H1 (cell line): Measurements from ENCODE around the gene BTRC. TPM values are rescaled to one million over a fixed set of nuclear protein-coding genes. Genes with fewer than 3 reads are reported as not detected.

Experiments used
- CTCF ChIA-PET: fragments of 300-600 bp; sonication (Branson Sonifier 250); formaldehyde crosslinking; loops from one replicate; lab custom pipeline; 2021; ENCODE audit not compliant: partially characterized antibody; lab: Charles Lee
- POLR2A ChIA-PET: fragments of 300-600 bp; sonication (Branson Sonifier 250); formaldehyde crosslinking; loops from one replicate; lab custom pipeline; 2021; ENCODE audit warnings: inconsistent platforms; ENCODE audit not compliant: partially characterized antibody; lab: Charles Lee
- DNase-seq, 2 experiments: peaks; one replicate each; pipeline versions ENCODE4 v3.0.0 to v3.0.0-alpha.2; 2010 to 2022; ENCODE audit warnings: low spot score in 2 of 2, low read depth in 1 of 2, mixed read lengths in 1 of 2
- FAIRE-seq: peaks from 2 replicates; lab custom pipeline; 2011; peaks lifted over from hg19 to GRCh38; lab: Jason Lieb, UNC
- H2AFZ ChIP-seq: 2 replicates; pipeline ENCODE4 v1.8.1; 2012; ENCODE audit warnings: low read length, inconsistent platforms
- H2AK5ac ChIP-seq: 2 replicates; pipeline ENCODE4 v1.6.1; 2013; ENCODE audit warnings: low read depth, low read length
- H2BK120ac ChIP-seq: replicated peaks from 2 replicates; pipeline ENCODE3; 2013; ENCODE audit warnings: low read depth, low read length, inconsistent platforms
- H2BK12ac ChIP-seq: 2 replicates; pipeline ENCODE4 v1.6.1; 2013; ENCODE audit warnings: low read depth, low read length
- H2BK15ac ChIP-seq: 2 replicates; pipeline ENCODE4 v1.6.1; 2013; ENCODE audit warnings: low read length
- H2BK20ac ChIP-seq: 2 replicates; pipeline ENCODE4 v1.6.1; 2013; ENCODE audit warnings: low read length
- H2BK5ac ChIP-seq: 2 replicates; pipeline ENCODE4 v1.6.1; 2013; ENCODE audit warnings: low read depth, low read length
- H3K14ac ChIP-seq: 2 replicates; pipeline ENCODE4 v1.6.1; 2013; ENCODE audit warnings: inconsistent platforms; ENCODE audit not compliant: insufficient read length
- H3K18ac ChIP-seq: 2 replicates; pipeline ENCODE4 v1.6.1; 2013; ENCODE audit warnings: low read length; ENCODE audit errors: extremely low read depth
- H3K23ac ChIP-seq: 2 replicates; pipeline ENCODE4 v1.6.1; 2013; ENCODE audit warnings: inconsistent platforms; ENCODE audit not compliant: insufficient read length
- H3K23me2 ChIP-seq: 2 replicates; pipeline ENCODE4 v1.6.1; 2013; ENCODE audit warnings: low read depth, low read length
- H3K27ac ChIP-seq: 2 replicates; pipeline ENCODE4 v1.6.1; 2011; ENCODE audit warnings: low read depth, low read length, inconsistent platforms
- H3K27me3 ChIP-seq, 4 experiments: replicated peaks in 1 of 4; 1 replicate in 1 of 4; 2 replicates in 3 of 4; pipeline versions ENCODE4 v1.6.1 to v1.8.1; 2011 to 2013; ENCODE audit warnings: low read length in 3 of 4, mild to moderate bottlenecking in 3 of 4, inconsistent platforms in 2 of 4, mixed read lengths in 2 of 4, moderate library complexity in 1 of 4; ENCODE audit not compliant: control insufficient read depth in 3 of 4, insufficient read depth in 3 of 4; ENCODE audit errors: extremely low read depth in 1 of 4
- H3K36me3 ChIP-seq, 4 experiments: 2 replicates each; pipeline versions ENCODE4 v1.6.1 to v1.8.1; 2011 to 2013; ENCODE audit warnings: mild to moderate bottlenecking in 4 of 4, low read length in 3 of 4, moderate library complexity in 2 of 4, control low read depth in 1 of 4, inconsistent platforms in 1 of 4; ENCODE audit not compliant: insufficient read depth in 4 of 4, control insufficient read depth in 2 of 4
- H3K4ac ChIP-seq: replicated peaks from 2 replicates; pipeline ENCODE3; 2013; ENCODE audit warnings: low read length, low read depth, mixed read lengths, inconsistent platforms; ENCODE audit not compliant: insufficient read length
- H3K4me1 ChIP-seq, 4 experiments: replicated peaks in 1 of 4; 1 replicate in 1 of 4; 2 replicates in 3 of 4; pipeline versions ENCODE4 v1.6.1 to v1.8.1; 2011 to 2013; ENCODE audit warnings: low read length in 3 of 4, inconsistent platforms in 2 of 4, mixed read lengths in 1 of 4; ENCODE audit not compliant: insufficient read depth in 4 of 4, control insufficient read depth in 3 of 4
- H3K4me2 ChIP-seq, 2 experiments: 2 replicates each; pipeline versions ENCODE4 v1.6.1 to v1.8.1; 2011 to 2013; ENCODE audit warnings: low read depth in 2 of 2, low read length in 2 of 2, control low read depth in 1 of 2, inconsistent platforms in 1 of 2, mild to moderate bottlenecking in 1 of 2; ENCODE audit not compliant: insufficient read depth in 1 of 2
- H3K4me3 ChIP-seq, 4 experiments: fragments of 200-600, 300-600 bp in 1 of 4; sonication (generic), shearing (Covaris generic), sonication (Bioruptor Twin) in 1 of 4; 2 replicates each; pipeline versions ENCODE4 v1.5.1 to v1.8.1; 2011 to 2016; ENCODE audit warnings: low read length in 4 of 4, low read depth in 3 of 4, control low read depth in 2 of 4, inconsistent platforms in 2 of 4, mild to moderate bottlenecking in 2 of 4, mixed read lengths in 1 of 4, moderate library complexity in 1 of 4; ENCODE audit not compliant: insufficient read depth in 2 of 4; ENCODE audit errors: extremely low read depth in 1 of 4
- H3K56ac ChIP-seq: replicated peaks from 2 replicates; pipeline ENCODE3; 2013; ENCODE audit warnings: low read depth, mild to moderate bottlenecking, mixed read lengths, low read length, inconsistent platforms; ENCODE audit not compliant: insufficient read length
- H3K79me1 ChIP-seq: 2 replicates; pipeline ENCODE4 v1.6.1; 2013; ENCODE audit warnings: low read depth, low read length, control low read depth
- H3K79me2 ChIP-seq, 2 experiments: 2 replicates each; pipeline versions ENCODE4 v1.6.1 to v1.8.1; 2012 to 2013; ENCODE audit warnings: low read length in 2 of 2, mild to moderate bottlenecking in 2 of 2, inconsistent platforms in 1 of 2; ENCODE audit not compliant: insufficient read depth in 2 of 2, control insufficient read depth in 1 of 2
- H3K9ac ChIP-seq, 4 experiments: replicated peaks in 1 of 4; 1 replicate in 1 of 4; 2 replicates in 3 of 4; pipeline versions ENCODE4 v1.6.1 to v1.8.1; 2011 to 2013; ENCODE audit warnings: low read depth in 3 of 4, low read length in 3 of 4, control low read depth in 2 of 4, mild to moderate bottlenecking in 2 of 4, moderate library complexity in 2 of 4, inconsistent platforms in 1 of 4; ENCODE audit errors: extremely low read depth in 1 of 4
- H3K9me3 ChIP-seq, 2 experiments: 2 replicates each; pipeline versions ENCODE4 v1.6.1 to v1.8.1; 2012 to 2013; ENCODE audit warnings: mild to moderate bottlenecking in 2 of 2, moderate library complexity in 2 of 2, control low read depth in 1 of 2, inconsistent platforms in 1 of 2, low read depth in 1 of 2, low read length in 1 of 2, mixed read lengths in 1 of 2; ENCODE audit not compliant: insufficient read depth in 2 of 2
- H4K20me1 ChIP-seq, 2 experiments: replicated peaks in 1 of 2; 2 replicates each; pipeline versions ENCODE3 to v1.8.1; 2011 to 2013; ENCODE audit warnings: inconsistent platforms in 2 of 2, low read length in 2 of 2, mild to moderate bottlenecking in 1 of 2; ENCODE audit not compliant: insufficient read depth in 2 of 2, control insufficient read depth in 1 of 2
- H4K5ac ChIP-seq: 2 replicates; pipeline ENCODE4 v1.6.1; 2013; ENCODE audit warnings: low read length, low read depth, mixed read lengths, inconsistent platforms; ENCODE audit not compliant: insufficient read length
- H4K8ac ChIP-seq: 2 replicates; pipeline ENCODE4 v1.8.0; 2013; ENCODE audit warnings: mild to moderate bottlenecking, moderate library complexity, low read length, inconsistent platforms; ENCODE audit not compliant: insufficient read depth; ENCODE audit errors: extremely low read depth
- H4K91ac ChIP-seq: replicated peaks from 2 replicates; pipeline ENCODE3; 2013; ENCODE audit warnings: low read length, mixed read lengths, inconsistent platforms; ENCODE audit not compliant: insufficient read length
- BRCA1 ChIP-seq: IDR thresholded peaks from 2 replicates; pipeline ENCODE4 v1.6.1; 2012; ENCODE audit warnings: low read depth, low read length, improper control_type of control experiment
- CREB1 ChIP-seq: IDR thresholded peaks from 2 replicates; pipeline ENCODE4 v1.6.1; 2012; ENCODE audit warnings: inconsistent platforms
- GTF2F1 ChIP-seq: IDR thresholded peaks from 2 replicates; pipeline ENCODE4 v1.6.1; 2012; ENCODE audit warnings: low read depth, low read length, improper control_type of control experiment, borderline replicate concordance
- JUND ChIP-seq: IDR thresholded peaks from 2 replicates; pipeline ENCODE4 v1.6.1; 2011; ENCODE audit warnings: mild to moderate bottlenecking, improper control_type of control experiment, low read length
- KDM1A ChIP-seq: fragments of 200-600, 300-600 bp; sonication (generic); IDR thresholded peaks from 2 replicates; pipeline ENCODE4 v1.7.1; 2016; ENCODE audit warnings: mild to moderate bottlenecking, low read length, borderline replicate concordance
- KDM5A ChIP-seq: fragments of 200-600 bp; IDR thresholded peaks from 2 replicates; pipeline ENCODE4 v1.7.1; 2012; ENCODE audit warnings: mild to moderate bottlenecking, low read length, inconsistent platforms, mixed read lengths
- POLR2AphosphoS5 ChIP-seq: IDR thresholded peaks from 2 replicates; pipeline ENCODE4 v1.6.1; 2011; ENCODE audit warnings: low read depth, low read length
- RFX5 ChIP-seq: IDR thresholded peaks from 2 replicates; pipeline ENCODE4 v1.6.1; 2011; ENCODE audit warnings: low read depth, low read length, improper control_type of control experiment, borderline replicate concordance
- RNF2 ChIP-seq: fragments of 200-900, 300-1000 bp; sonication (generic); IDR thresholded peaks from 2 replicates; pipeline ENCODE4 v1.7.1; 2016; ENCODE audit warnings: borderline replicate concordance, low read depth, mild to moderate bottlenecking, antibody characterized with exemption, low read length; ENCODE audit not compliant: poor library complexity, severe bottlenecking; ENCODE audit errors: missing control alignments
- TCF12 ChIP-seq: IDR thresholded peaks from 2 replicates; pipeline ENCODE4 v1.6.1; 2011; ENCODE audit warnings: low read depth, mild to moderate bottlenecking, low read length
- WGBS, 2 experiments: shearing (Covaris generic) in 1 of 2; methylation state at CpG; one replicate each; pipeline versions ENCODE4 v1.1.6 to v1.1.7; 2013 to 2015; ENCODE audit warnings: low lambda C conversion rate in 2 of 2, mixed read lengths in 2 of 2, inconsistent platforms in 1 of 2, low coverage in 1 of 2, missing lambda C conversion rate in 1 of 2; ENCODE audit not compliant: insufficient replicate concordance in 2 of 2, insufficient coverage in 1 of 2, insufficient read length in 1 of 2; ENCODE audit errors: extremely low coverage in 1 of 2, missing lambda C conversion rate in 1 of 2; 5-methylcytosine and 5-hydroxymethylcytosine counted together
- polyA plus RNA-seq, 7 experiments: library from polyadenylated mRNA; depleted of rRNA in 3 of 7; stranded (reverse) in 5 of 7; unstranded in 2 of 7; fragments of >200 nt in 5 of 7; fragments of 200-250 nt in 2 of 7; gene quantifications; 1 replicate in 5 of 7; 2 replicates in 1 of 7; 4 replicates in 1 of 7; pipeline versions ENCODE4 v1.2.1 to v1.2.3, GENCODE V29; 2011 to 2013; ENCODE audit warnings: missing spikeins in 2 of 7, mixed read lengths in 2 of 7
- total RNA-seq: library from RNA; stranded (reverse); fragmentation: NEBNext Ultra II Directional; extraction: Animal tissue kit (Norgen Biotek cat#: 25700); gene quantifications from 2 replicates; pipeline ENCODE4 v1.2.1, GENCODE V29; 2021
- TF ChIP-seq, protein P1 (sequence below), 3 experiments: IDR thresholded peaks; 1 replicate in 2 of 3; 2 replicates in 1 of 3; pipeline versions ENCODE4 v1.5.1 to v1.6.1; 2011; ENCODE audit warnings: low read length in 3 of 3, mild to moderate bottlenecking in 3 of 3, inconsistent platforms in 2 of 3, low read depth in 1 of 3, moderate library complexity in 1 of 3; ENCODE audit not compliant: insufficient read depth in 1 of 3; ENCODE audit errors: control extremely low read depth in 1 of 3

Gene BTRC
- total and polyA plus RNA-seq, 2 of the 8 experiments (the other 6 are each of a cell fraction or from before 2014, with no cell fraction given): 9.9 to 24.7 TPM

DNA sequence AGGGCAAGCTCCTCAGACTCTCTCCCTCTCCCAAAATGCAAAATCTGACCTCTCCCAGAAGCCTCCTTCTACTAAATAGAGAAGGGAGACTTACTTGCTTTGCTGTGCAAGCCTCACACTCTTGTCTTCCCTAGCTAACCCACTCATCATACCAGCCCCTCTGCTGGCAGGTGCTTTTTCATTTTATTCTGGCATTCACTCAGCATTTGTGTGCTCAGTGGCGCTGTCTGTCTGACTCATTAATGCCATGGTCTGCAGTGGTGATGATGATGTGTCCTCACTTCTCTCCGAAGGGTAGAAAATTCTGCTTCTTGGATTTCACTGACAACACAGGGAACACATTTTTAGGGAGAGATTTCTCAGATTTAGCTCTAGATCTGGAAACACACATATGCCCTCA, 22.0 kb upstream of the BTRC start:
- Histone ChIP-seq H3K56ac (no peak overlapping the region), H3K23me2 (no peaks in the 10 kb centered on the region), H4K8ac (no peak overlapping the region), H3K18ac (no peak overlapping the region), H3K14ac (no peak overlapping the region), H2BK120ac (no peak overlapping the region), H3K4me1 (peaks cover 0 to 3% (median 0%) of the 10 kb centered on the region in 4 experiments; a peak in 2 of 7 replicates), H2AK5ac (no peak overlapping the region), H2AFZ (no peak overlapping the region), H3K4me2 (no peak overlapping the region), H3K36me3 (no peaks in the 10 kb centered on the region), H3K79me2 (no peaks in the 10 kb centered on the region), H2BK15ac (no peak overlapping the region), H3K9ac (no peak overlapping the region), H2BK5ac (no peak overlapping the region), H3K23ac (no peak overlapping the region), H3K4me3 (no peak overlapping the region), H3K27me3 (no peaks in the 10 kb centered on the region), H4K91ac (no peak overlapping the region), H4K5ac (no peak overlapping the region), H3K79me1 (no peaks in the 10 kb centered on the region), H3K4ac (no peak overlapping the region), H3K27ac (no peak overlapping the region), H2BK20ac (no peak overlapping the region), H4K20me1 (no peaks in the 10 kb centered on the region), H2BK12ac (no peak overlapping the region), H3K9me3 (peaks cover 4 to 6% of the 10 kb centered on the region in 2 experiments; a peak in 2 of 4 replicates)
- WGBS, 2 experiments: 87% methylated on average over 2 of the region's 2 CpGs; no CpG with 5 or more reads in 1 of the 2 experiments
- ChIA-PET CTCF (interaction anchor here (0.8 to 2.7 kb wide), 11 partner anchors 8 to 239 kb away, joined by 3 to 11 read pairs (median 5); no protein-coding TSS in a partner anchor), POLR2A (interaction anchor here (1.3 to 1.8 kb wide), 3 partner anchors 9 to 22 kb away, joined by 4 to 5 read pairs (median 4); partner anchors contain the start of gene BTRC)
- no peak for DNase-seq
- FAIRE-seq: no peak
- TF ChIP-seq, protein P1, sequence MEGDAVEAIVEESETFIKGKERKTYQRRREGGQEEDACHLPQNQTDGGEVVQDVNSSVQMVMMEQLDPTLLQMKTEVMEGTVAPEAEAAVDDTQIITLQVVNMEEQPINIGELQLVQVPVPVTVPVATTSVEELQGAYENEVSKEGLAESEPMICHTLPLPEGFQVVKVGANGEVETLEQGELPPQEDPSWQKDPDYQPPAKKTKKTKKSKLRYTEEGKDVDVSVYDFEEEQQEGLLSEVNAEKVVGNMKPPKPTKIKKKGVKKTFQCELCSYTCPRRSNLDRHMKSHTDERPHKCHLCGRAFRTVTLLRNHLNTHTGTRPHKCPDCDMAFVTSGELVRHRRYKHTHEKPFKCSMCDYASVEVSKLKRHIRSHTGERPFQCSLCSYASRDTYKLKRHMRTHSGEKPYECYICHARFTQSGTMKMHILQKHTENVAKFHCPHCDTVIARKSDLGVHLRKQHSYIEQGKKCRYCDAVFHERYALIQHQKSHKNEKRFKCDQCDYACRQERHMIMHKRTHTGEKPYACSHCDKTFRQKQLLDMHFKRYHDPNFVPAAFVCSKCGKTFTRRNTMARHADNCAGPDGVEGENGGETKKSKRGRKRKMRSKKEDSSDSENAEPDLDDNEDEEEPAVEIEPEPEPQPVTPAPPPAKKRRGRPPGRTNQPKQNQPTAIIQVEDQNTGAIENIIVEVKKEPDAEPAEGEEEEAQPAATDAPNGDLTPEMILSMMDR (IDR thresholded peaks at IDR 0.05; ENCODE audit: control extremely low read depth in 1 of 3, insufficient read depth in 1 of 3, low read depth in 1 of 3, low read length in 3 of 3): no peak
- TF ChIP-seq CREB1: no peak
- TF ChIP-seq RNF2: no peak
- no peak for TF ChIP-seq BRCA1
- TF ChIP-seq JUND: no peak
- TF ChIP-seq RFX5: no peak
- TF ChIP-seq GTF2F1: no peak
- TF ChIP-seq POLR2AphosphoS5: no peak
- no peak for TF ChIP-seq TCF12
- no peak for TF ChIP-seq KDM1A
- no peak for TF ChIP-seq KDM5A
